H1 (cell line): ENCODE results near the gene VN1R5. TPM values are rescaled to one million over a fixed set of nuclear protein-coding genes. Genes with fewer than 3 reads are reported as not detected.

Experiments
- KDM4A ChIP-seq: IDR thresholded peaks from one replicate; pipeline ENCODE4 v1.7.1; 2012; ENCODE audit warnings: low read depth, mild to moderate bottlenecking, moderate library complexity, low read length, inconsistent platforms; ENCODE audit not compliant: severe bottlenecking
- RBBP5 ChIP-seq: IDR thresholded peaks from 2 replicates; pipeline ENCODE4 v1.7.1; 2012; ENCODE audit warnings: low read depth, mild to moderate bottlenecking, inconsistent platforms, low read length, moderate library complexity, borderline replicate concordance
- TAF7 ChIP-seq: optimal IDR thresholded peaks from 2 replicates; pipeline ENCODE3; 2011; ENCODE audit warnings: low read depth, mild to moderate bottlenecking, inconsistent platforms, low read length, moderate library complexity, borderline replicate concordance
- polyA plus RNA-seq, 7 experiments: library from polyadenylated mRNA; depleted of rRNA in 3 of 7; stranded (reverse) in 5 of 7; unstranded in 2 of 7; fragments of >200 nt in 5 of 7; fragments of 200-250 nt in 2 of 7; gene quantifications; 1 replicate in 5 of 7; 2 replicates in 1 of 7; 4 replicates in 1 of 7; pipeline versions ENCODE4 v1.2.1 to v1.2.3, GENCODE V29; 2011 to 2013; ENCODE audit warnings: missing spikeins in 2 of 7, mixed read lengths in 2 of 7
- total RNA-seq: library from RNA; stranded (reverse); fragmentation: NEBNext Ultra II Directional; extraction: Animal tissue kit (Norgen Biotek cat#: 25700); gene quantifications from 2 replicates; pipeline ENCODE4 v1.2.1, GENCODE V29; 2021
- TF ChIP-seq, protein P1 (sequence below): fragments of 300-600 bp; sonication (generic); IDR thresholded peaks from 2 replicates; pipeline ENCODE4 v1.7.1; 2012; ENCODE audit warnings: low read length, moderate library complexity, mild to moderate bottlenecking, inconsistent platforms; ENCODE audit not compliant: insufficient replicate concordance
- TF ChIP-seq, protein P2 (sequence below): IDR thresholded peaks from 2 replicates; pipeline ENCODE4 v1.6.1; 2011; ENCODE audit warnings: low read length, improper control_type of control experiment

VN1R5 gene
- total and polyA plus RNA-seq, 2 of the 8 experiments (the other 6 are each of a cell fraction or from before 2014, with no cell fraction given): not detected

DNA sequence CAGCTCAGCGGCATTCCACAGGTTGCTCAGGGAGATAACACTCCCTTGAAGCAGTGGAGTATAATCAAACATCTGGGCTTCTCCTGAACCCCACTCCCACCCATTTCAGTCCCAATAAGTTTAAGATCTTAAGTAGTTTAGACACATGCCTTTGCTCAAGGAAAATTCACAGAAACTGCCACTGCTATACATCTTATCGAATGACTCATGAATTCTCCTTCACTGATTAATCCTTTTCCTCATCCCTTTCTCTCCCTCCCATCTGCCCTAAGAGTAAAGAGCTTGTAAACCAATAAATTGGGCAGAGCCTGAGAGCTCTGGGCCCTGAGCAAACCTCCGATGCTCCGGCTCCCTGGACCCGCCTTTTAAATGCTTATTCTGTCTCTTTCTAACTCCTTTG is 10.2 kb downstream of the VN1R5 start (continued):
- TF ChIP-seq, protein P1, sequence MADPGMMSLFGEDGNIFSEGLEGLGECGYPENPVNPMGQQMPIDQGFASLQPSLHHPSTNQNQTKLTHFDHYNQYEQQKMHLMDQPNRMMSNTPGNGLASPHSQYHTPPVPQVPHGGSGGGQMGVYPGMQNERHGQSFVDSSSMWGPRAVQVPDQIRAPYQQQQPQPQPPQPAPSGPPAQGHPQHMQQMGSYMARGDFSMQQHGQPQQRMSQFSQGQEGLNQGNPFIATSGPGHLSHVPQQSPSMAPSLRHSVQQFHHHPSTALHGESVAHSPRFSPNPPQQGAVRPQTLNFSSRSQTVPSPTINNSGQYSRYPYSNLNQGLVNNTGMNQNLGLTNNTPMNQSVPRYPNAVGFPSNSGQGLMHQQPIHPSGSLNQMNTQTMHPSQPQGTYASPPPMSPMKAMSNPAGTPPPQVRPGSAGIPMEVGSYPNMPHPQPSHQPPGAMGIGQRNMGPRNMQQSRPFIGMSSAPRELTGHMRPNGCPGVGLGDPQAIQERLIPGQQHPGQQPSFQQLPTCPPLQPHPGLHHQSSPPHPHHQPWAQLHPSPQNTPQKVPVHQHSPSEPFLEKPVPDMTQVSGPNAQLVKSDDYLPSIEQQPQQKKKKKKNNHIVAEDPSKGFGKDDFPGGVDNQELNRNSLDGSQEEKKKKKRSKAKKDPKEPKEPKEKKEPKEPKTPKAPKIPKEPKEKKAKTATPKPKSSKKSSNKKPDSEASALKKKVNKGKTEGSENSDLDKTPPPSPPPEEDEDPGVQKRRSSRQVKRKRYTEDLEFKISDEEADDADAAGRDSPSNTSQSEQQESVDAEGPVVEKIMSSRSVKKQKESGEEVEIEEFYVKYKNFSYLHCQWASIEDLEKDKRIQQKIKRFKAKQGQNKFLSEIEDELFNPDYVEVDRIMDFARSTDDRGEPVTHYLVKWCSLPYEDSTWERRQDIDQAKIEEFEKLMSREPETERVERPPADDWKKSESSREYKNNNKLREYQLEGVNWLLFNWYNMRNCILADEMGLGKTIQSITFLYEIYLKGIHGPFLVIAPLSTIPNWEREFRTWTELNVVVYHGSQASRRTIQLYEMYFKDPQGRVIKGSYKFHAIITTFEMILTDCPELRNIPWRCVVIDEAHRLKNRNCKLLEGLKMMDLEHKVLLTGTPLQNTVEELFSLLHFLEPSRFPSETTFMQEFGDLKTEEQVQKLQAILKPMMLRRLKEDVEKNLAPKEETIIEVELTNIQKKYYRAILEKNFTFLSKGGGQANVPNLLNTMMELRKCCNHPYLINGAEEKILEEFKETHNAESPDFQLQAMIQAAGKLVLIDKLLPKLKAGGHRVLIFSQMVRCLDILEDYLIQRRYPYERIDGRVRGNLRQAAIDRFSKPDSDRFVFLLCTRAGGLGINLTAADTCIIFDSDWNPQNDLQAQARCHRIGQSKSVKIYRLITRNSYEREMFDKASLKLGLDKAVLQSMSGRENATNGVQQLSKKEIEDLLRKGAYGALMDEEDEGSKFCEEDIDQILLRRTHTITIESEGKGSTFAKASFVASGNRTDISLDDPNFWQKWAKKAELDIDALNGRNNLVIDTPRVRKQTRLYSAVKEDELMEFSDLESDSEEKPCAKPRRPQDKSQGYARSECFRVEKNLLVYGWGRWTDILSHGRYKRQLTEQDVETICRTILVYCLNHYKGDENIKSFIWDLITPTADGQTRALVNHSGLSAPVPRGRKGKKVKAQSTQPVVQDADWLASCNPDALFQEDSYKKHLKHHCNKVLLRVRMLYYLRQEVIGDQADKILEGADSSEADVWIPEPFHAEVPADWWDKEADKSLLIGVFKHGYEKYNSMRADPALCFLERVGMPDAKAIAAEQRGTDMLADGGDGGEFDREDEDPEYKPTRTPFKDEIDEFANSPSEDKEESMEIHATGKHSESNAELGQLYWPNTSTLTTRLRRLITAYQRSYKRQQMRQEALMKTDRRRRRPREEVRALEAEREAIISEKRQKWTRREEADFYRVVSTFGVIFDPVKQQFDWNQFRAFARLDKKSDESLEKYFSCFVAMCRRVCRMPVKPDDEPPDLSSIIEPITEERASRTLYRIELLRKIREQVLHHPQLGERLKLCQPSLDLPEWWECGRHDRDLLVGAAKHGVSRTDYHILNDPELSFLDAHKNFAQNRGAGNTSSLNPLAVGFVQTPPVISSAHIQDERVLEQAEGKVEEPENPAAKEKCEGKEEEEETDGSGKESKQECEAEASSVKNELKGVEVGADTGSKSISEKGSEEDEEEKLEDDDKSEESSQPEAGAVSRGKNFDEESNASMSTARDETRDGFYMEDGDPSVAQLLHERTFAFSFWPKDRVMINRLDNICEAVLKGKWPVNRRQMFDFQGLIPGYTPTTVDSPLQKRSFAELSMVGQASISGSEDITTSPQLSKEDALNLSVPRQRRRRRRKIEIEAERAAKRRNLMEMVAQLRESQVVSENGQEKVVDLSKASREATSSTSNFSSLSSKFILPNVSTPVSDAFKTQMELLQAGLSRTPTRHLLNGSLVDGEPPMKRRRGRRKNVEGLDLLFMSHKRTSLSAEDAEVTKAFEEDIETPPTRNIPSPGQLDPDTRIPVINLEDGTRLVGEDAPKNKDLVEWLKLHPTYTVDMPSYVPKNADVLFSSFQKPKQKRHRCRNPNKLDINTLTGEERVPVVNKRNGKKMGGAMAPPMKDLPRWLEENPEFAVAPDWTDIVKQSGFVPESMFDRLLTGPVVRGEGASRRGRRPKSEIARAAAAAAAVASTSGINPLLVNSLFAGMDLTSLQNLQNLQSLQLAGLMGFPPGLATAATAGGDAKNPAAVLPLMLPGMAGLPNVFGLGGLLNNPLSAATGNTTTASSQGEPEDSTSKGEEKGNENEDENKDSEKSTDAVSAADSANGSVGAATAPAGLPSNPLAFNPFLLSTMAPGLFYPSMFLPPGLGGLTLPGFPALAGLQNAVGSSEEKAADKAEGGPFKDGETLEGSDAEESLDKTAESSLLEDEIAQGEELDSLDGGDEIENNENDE: no peak
- TF ChIP-seq TAF7 (no peak), RBBP5 (no peak), KDM4A (no peak)
- TF ChIP-seq, protein P2, sequence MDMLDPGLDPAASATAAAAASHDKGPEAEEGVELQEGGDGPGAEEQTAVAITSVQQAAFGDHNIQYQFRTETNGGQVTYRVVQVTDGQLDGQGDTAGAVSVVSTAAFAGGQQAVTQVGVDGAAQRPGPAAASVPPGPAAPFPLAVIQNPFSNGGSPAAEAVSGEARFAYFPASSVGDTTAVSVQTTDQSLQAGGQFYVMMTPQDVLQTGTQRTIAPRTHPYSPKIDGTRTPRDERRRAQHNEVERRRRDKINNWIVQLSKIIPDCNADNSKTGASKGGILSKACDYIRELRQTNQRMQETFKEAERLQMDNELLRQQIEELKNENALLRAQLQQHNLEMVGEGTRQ: no peak
